CD14-positive monocyte (primary cell): ENCODE results near the gene MSRB3. TPM values are rescaled to one million over a fixed set of nuclear protein-coding genes. Genes with fewer than 3 reads are reported as not detected.
"Not testable (repeated sequence)": the region's sequence is repeated elsewhere in the genome, so short reads cannot be mapped to it uniquely, and the experiment has no call there.

ENCODE experiments used
- DNase-seq, 3 donors: peaks; one replicate each; pipeline ENCODE4 v3.0.0-alpha.2; 2011 to 2022
- H2AFZ ChIP-seq: 2 replicates; pipeline ENCODE4 v1.6.0; 2012; ENCODE audit warnings: mild to moderate bottlenecking, low read depth, low read length, inconsistent platforms; ENCODE audit not compliant: insufficient read depth, poor library complexity, severe bottlenecking
- H3K27ac ChIP-seq, 2 donors: 1 replicate in 1 of 2; 2 replicates in 1 of 2; pipeline ENCODE4 v1.5.1; 2012 to 2013; ENCODE audit warnings: low read length in 2 of 2, control low read depth in 1 of 2, inconsistent platforms in 1 of 2, low read depth in 1 of 2, mild to moderate bottlenecking in 1 of 2
- H3K27me3 ChIP-seq, 2 donors: one replicate each; pipeline versions ENCODE4 v1.6.0 to v1.6.1; 2011 to 2013; ENCODE audit warnings: low read length in 2 of 2; ENCODE audit not compliant: control insufficient read depth in 2 of 2, insufficient read depth in 2 of 2
- H3K36me3 ChIP-seq, 2 donors: replicated peaks in 1 of 2; 1 replicate in 1 of 2; 2 replicates in 1 of 2; pipeline versions ENCODE4 v1.5.1 to v1.6.1; 2012 to 2013; ENCODE audit warnings: low read length in 2 of 2, control low read depth in 1 of 2, inconsistent platforms in 1 of 2, mild to moderate bottlenecking in 1 of 2; ENCODE audit not compliant: insufficient read depth in 2 of 2, control insufficient read depth in 1 of 2
- H3K4me1 ChIP-seq, 2 donors: 1 replicate in 1 of 2; 2 replicates in 1 of 2; pipeline versions ENCODE4 v1.5.1 to v1.6.1; 2012 to 2013; ENCODE audit warnings: low read length in 2 of 2, control low read depth in 1 of 2, inconsistent platforms in 1 of 2, mild to moderate bottlenecking in 1 of 2, moderate library complexity in 1 of 2; ENCODE audit not compliant: insufficient read depth in 2 of 2, control insufficient read depth in 1 of 2
- H3K4me2 ChIP-seq: replicated peaks from 2 replicates; pipeline ENCODE3; 2012; ENCODE audit warnings: low read length, moderate library complexity, mild to moderate bottlenecking; ENCODE audit not compliant: poor library complexity, severe bottlenecking; ENCODE audit errors: extremely low read depth
- H3K4me3 ChIP-seq, 3 experiments: fragments of 200-600 bp in 1 of 3; sonication (generic) in 1 of 3; replicated peaks in 1 of 3; 1 replicate in 2 of 3; 2 replicates in 1 of 3; pipeline ENCODE4 v1.5.1; 2011 to 2013; ENCODE audit warnings: low read length in 3 of 3, mild to moderate bottlenecking in 3 of 3, control low read depth in 2 of 3, low read depth in 2 of 3, inconsistent platforms in 1 of 3, moderate library complexity in 1 of 3
- H3K79me2 ChIP-seq: 2 replicates; pipeline ENCODE4 v1.6.0; 2012; ENCODE audit warnings: mild to moderate bottlenecking, control low read depth, inconsistent platforms, low read length, moderate library complexity; ENCODE audit not compliant: insufficient read depth
- H3K9ac ChIP-seq: 2 replicates; pipeline ENCODE4 v1.6.0; 2017; ENCODE audit warnings: low read length, mild to moderate bottlenecking; ENCODE audit not compliant: insufficient read depth, poor library complexity, severe bottlenecking
- H3K9me3 ChIP-seq, 2 donors: replicated peaks in 1 of 2; 1 replicate in 1 of 2; 2 replicates in 1 of 2; pipeline versions ENCODE4 v1.5.1 to v1.6.1; 2012 to 2013; ENCODE audit warnings: low read length in 2 of 2, control low read depth in 1 of 2; ENCODE audit not compliant: control insufficient read depth in 1 of 2, insufficient read depth in 1 of 2
- H4K20me1 ChIP-seq: 2 replicates; pipeline ENCODE4 v1.6.0; 2012; ENCODE audit warnings: mild to moderate bottlenecking, low read length, control low read depth, moderate library complexity; ENCODE audit not compliant: insufficient read depth
- H3K27ac Mint-ChIP-seq, 7 donors: one replicate each; pipeline ENCODE4 v1.8.0; 2020; ENCODE audit warnings: mild to moderate bottlenecking in 7 of 7, mixed read lengths in 7 of 7, moderate library complexity in 6 of 7, inconsistent platforms in 2 of 7
- H3K27me3 Mint-ChIP-seq, 3 donors: one replicate each; pipeline ENCODE4 v1.8.0; 2021 to 2022; ENCODE audit warnings: low read depth in 3 of 3, mild to moderate bottlenecking in 3 of 3, mixed read lengths in 3 of 3, moderate library complexity in 3 of 3, inconsistent platforms in 1 of 3
- H3K36me3 Mint-ChIP-seq, 2 donors: one replicate each; pipeline ENCODE4 v1.8.0; 2020; ENCODE audit warnings: mixed read lengths in 2 of 2, inconsistent platforms in 1 of 2, mild to moderate bottlenecking in 1 of 2
- H3K4me1 Mint-ChIP-seq: one replicate; pipeline ENCODE4 v1.8.0; 2020; ENCODE audit warnings: mild to moderate bottlenecking, mixed read lengths
- H3K4me3 Mint-ChIP-seq, 2 donors: one replicate each; pipeline ENCODE4 v1.8.0; 2020; ENCODE audit warnings: mild to moderate bottlenecking in 2 of 2, mixed read lengths in 2 of 2, moderate library complexity in 1 of 2
- H3K9me3 Mint-ChIP-seq, 7 donors: one replicate each; pipeline ENCODE4 v1.8.0; 2020 to 2022; ENCODE audit warnings: mixed read lengths in 7 of 7, mild to moderate bottlenecking in 6 of 7, moderate library complexity in 6 of 7, inconsistent platforms in 2 of 7
- WGBS: methylation state at CpG from one replicate; pipeline ENCODE4 v1.1.5; 2013; ENCODE audit warnings: missing lambda C conversion rate; ENCODE audit not compliant: insufficient coverage; 5-methylcytosine and 5-hydroxymethylcytosine counted together
- intact Hi-C, 2 donors: fragments of 100-400 bp; cut with micrococcal nuclease; formaldehyde crosslinking; loops; one replicate each; pipeline versions ENCODE4 v1.15.0 to v1.15.1; 2023
- polyA plus RNA-seq, 3 donors: library from polyadenylated mRNA; depleted of rRNA in 1 of 3; unstranded in 2 of 3; stranded (reverse) in 1 of 3; fragments of 300-500 nt in 2 of 3; fragments of >200 nt in 1 of 3; fragmentation: Illumina TruSeq in 2 of 3; gene quantifications; 1 replicate in 2 of 3; 2 replicates in 1 of 3; pipeline ENCODE4 v1.2.3, GENCODE V29; 2012 to 2021
- TF ChIP-seq, protein P1 (sequence below): fragments of 200-600 bp; IDR thresholded peaks from one replicate; pipeline ENCODE4 v1.8.0; 2022; ENCODE audit warnings: antibody characterized with exemption, mild to moderate bottlenecking

The MSRB3 gene
- polyA plus RNA-seq, 3 donors, result 0.25 to 1.1 (median 1.0) TPM

DNA sequence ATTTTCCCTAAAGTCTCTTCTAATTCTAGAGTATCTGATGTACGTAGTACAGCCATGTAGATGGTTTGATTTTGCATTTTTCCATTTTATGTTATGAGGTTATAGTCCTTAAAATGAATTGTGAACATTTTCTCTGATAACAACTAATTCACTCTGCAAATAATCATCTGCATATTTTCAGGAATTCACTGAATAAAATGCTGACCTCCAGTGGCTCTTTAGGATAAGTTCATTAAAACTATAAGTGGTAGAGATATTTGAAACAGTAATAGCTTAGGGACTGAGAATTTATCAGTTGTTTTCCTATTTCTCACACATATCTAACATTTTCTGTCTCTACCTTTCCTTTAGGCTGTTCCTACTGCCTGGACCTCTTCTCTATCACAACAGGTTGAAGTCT, 4.4 kb downstream of the MSRB3 start:
- Mint-ChIP-seq H3K9me3 (peaks cover 0 to 3% (median 0%) of the 10 kb centered on the region in 7 donors), H3K27me3 (peaks cover 4 to 9% (median 4%) of the 10 kb centered on the region in 3 donors), H3K4me1 (peaks cover 45% of the 10 kb centered on the region), H3K4me3 (no peak overlapping the region), H3K27ac (no peak overlapping the region), H3K36me3 (no peaks in the 10 kb centered on the region)
- WGBS, result no CpG with 5 or more reads among the region's 1 CpG
- Histone ChIP-seq H3K9ac (no peak overlapping the region), H3K79me2 (peaks cover 72% of the 10 kb centered on the region), H2AFZ (peak overlapping the region; percentile 46), H3K4me3 (no peak overlapping the region), H3K27me3 (no peaks in the 10 kb centered on the region), H3K4me1 (peaks cover 13 to 40% of the 10 kb centered on the region in 2 donors), H4K20me1 (no peaks in the 10 kb centered on the region), H3K36me3 (no peaks in the 10 kb centered on the region), H3K27ac (no peak overlapping the region), H3K4me2 (no peak overlapping the region), H3K9me3 (no peaks in the 10 kb centered on the region)
- intact Hi-C loops, result no loop called here
- no peak for DNase-seq
- TF ChIP-seq, protein P1, sequence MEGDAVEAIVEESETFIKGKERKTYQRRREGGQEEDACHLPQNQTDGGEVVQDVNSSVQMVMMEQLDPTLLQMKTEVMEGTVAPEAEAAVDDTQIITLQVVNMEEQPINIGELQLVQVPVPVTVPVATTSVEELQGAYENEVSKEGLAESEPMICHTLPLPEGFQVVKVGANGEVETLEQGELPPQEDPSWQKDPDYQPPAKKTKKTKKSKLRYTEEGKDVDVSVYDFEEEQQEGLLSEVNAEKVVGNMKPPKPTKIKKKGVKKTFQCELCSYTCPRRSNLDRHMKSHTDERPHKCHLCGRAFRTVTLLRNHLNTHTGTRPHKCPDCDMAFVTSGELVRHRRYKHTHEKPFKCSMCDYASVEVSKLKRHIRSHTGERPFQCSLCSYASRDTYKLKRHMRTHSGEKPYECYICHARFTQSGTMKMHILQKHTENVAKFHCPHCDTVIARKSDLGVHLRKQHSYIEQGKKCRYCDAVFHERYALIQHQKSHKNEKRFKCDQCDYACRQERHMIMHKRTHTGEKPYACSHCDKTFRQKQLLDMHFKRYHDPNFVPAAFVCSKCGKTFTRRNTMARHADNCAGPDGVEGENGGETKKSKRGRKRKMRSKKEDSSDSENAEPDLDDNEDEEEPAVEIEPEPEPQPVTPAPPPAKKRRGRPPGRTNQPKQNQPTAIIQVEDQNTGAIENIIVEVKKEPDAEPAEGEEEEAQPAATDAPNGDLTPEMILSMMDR, result no peak

DNA sequence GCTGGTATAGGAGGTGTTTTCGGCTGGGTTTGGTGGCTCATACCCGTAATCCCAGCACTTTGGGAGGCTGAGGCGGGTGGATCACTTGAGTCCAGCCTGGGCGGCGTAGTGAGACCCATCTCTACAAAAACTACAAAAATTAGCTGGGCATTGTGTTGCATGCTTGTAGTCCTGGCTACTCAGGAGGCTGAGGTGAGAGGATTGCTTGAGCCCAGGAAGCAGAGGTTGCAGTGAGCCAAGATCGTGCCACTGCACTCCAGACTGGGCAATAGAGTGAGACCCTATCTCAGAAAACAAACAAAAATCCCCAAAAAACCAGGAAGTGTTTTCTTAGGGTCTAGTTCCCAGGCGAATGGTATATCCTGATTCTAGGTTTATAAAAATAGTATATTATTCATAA, 7.0 kb downstream of the MSRB3 start:
- DNase-seq, H3K27ac ChIP-seq, H3K27me3 Mint-ChIP-seq, H3K9ac ChIP-seq, H4K20me1 ChIP-seq, H3K27ac Mint-ChIP-seq, H3K9me3 ChIP-seq, H3K9me3 Mint-ChIP-seq, intact Hi-C loops, H2AFZ ChIP-seq, H3K36me3 Mint-ChIP-seq, H3K4me3 Mint-ChIP-seq, H3K4me3 ChIP-seq, H3K36me3 ChIP-seq, H3K4me2 ChIP-seq, H3K27me3 ChIP-seq: not testable (repeated sequence)
- peaks cover 70% of the 10 kb centered on the region for H3K79me2 ChIP-seq
- WGBS, result no CpG with 5 or more reads among the region's 7 CpGs
- peaks cover 29% of the 10 kb centered on the region for H3K4me1 Mint-ChIP-seq
- peaks cover 5 to 22% of the 10 kb centered on the region in 2 donors for H3K4me1 ChIP-seq
